ENCODE results near the gene TAS2R50. TPM values are rescaled to one million over a fixed set of nuclear protein-coding genes. Genes with fewer than 3 reads are reported as not detected.
"Not testable (repeated sequence)": the region's sequence is repeated elsewhere in the genome, so short reads cannot be mapped to it uniquely, and the experiment has no call there.

The TAS2R50 gene
- total RNA-seq = 1 to 10 TPM in 3 of 4 donors, not detected in 1; 4.1 to 7.1 (median 4.9) TPM

DNA sequence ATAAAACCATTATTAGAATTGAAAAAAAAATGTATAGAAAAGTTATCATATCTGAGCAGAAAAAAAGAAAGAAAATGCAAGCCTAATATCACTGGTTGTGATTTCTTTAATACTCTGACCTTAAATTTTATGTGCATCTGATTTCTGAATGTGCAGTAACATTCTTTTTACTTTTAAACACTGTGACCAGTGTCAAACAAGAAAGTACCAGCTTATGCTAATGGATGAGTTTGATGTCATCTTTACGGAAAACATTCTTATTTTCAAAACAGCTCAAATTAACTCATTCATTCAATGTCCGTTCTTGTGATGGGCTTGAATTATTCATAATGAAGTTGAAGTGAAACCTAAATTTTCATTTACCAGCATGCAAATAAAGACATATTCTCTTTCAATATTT is at the start of gene TAS2R50:
Gene TAS2R50 (minus strand): TSS at position 101 of the 400 bp plus-strand sequence. CDS start 52 bp downstream, at position 49.
- intact Hi-C loops (cut with DNase I; ENCODE audit: low total_unique reads) = no loop called here
- in situ Hi-C loops (cut with MboI; ENCODE audit: low pct_ligation_motif_present in 1 of 4, low pct_unique_long_range_greater_than_20kb in 1 of 4, low sequenced_read_pairs in 3 of 4) = no loop called here
- no peak for DNase-seq
- H3K9me3 ChIP-seq = peaks cover 0 to 4% of the 10 kb centered on the region in 2 donors
- H3K4me3 ChIP-seq = no peak within 1 kb of the TSS
- H3K4me1 ChIP-seq = no peaks in the 10 kb centered on the region
- H3K36me3 ChIP-seq = no peaks in the 10 kb centered on the region
- H3K27me3 ChIP-seq = no peaks in the 10 kb centered on the region
- no peak for TF ChIP-seq EP300 (IDR thresholded peaks at IDR 0.05; ENCODE audit: low read depth)
- TF ChIP-seq, protein P1, sequence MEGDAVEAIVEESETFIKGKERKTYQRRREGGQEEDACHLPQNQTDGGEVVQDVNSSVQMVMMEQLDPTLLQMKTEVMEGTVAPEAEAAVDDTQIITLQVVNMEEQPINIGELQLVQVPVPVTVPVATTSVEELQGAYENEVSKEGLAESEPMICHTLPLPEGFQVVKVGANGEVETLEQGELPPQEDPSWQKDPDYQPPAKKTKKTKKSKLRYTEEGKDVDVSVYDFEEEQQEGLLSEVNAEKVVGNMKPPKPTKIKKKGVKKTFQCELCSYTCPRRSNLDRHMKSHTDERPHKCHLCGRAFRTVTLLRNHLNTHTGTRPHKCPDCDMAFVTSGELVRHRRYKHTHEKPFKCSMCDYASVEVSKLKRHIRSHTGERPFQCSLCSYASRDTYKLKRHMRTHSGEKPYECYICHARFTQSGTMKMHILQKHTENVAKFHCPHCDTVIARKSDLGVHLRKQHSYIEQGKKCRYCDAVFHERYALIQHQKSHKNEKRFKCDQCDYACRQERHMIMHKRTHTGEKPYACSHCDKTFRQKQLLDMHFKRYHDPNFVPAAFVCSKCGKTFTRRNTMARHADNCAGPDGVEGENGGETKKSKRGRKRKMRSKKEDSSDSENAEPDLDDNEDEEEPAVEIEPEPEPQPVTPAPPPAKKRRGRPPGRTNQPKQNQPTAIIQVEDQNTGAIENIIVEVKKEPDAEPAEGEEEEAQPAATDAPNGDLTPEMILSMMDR (IDR thresholded peaks at IDR 0.05) = no peak
- TF ChIP-seq POLR2AphosphoS5 (IDR thresholded peaks at IDR 0.05) = no peak
- no peak for TF ChIP-seq POLR2A (IDR thresholded peaks at IDR 0.05)
- no peak within 1 kb of the TSS for H3K27ac ChIP-seq
- WGBS, 2 donors (ENCODE audit: low coverage in 1 of 2) = 46 to 47% methylated on average over 2 of the region's 2 CpGs

DNA sequence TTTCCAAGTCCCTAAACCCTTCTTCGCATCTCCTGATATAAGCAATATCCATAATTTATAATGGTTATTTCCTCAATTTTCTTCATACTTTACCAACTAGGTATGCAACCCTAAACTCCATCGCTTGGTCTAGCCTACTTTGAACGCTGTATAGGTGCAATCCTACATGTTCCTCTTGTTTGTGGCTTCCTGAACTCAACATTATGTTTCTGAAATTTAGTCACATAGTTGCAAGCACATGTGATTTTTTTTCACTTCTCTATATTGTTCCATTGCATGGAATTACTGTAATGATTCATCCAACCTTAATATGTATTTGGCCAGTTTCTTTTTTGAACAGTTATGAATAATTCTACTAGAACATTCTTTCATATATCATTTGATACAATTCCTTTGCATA is 47.2 kb upstream of the TAS2R50 start:
- H3K36me3 ChIP-seq; H3K9me3 ChIP-seq; H3K27me3 ChIP-seq; H3K27ac ChIP-seq; intact Hi-C loops (cut with DNase I; ENCODE audit: low total_unique reads); H3K4me3 ChIP-seq; H3K4me1 ChIP-seq; DNase-seq: not testable (repeated sequence)
- in situ Hi-C loops (cut with MboI; ENCODE audit: low pct_ligation_motif_present in 1 of 4, low pct_unique_long_range_greater_than_20kb in 1 of 4, low sequenced_read_pairs in 3 of 4) = loop anchor here in 1 of 4 donors (10.0 kb wide), 1 partner anchor 61 kb away; the partner anchor contains the start of gene TAS2R43
- 100% methylated on average over 1 of the region's 3 CpGs; no CpG with 5 or more reads in 1 of the 2 donors for WGBS, 2 donors (ENCODE audit: low coverage in 1 of 2)

- WGBS, 2 donors (ENCODE audit: low coverage in 1 of 2) = 92% methylated on average over 6 of the region's 6 CpGs; no CpG with 5 or more reads in 1 of the 2 donors
- Histone ChIP-seq H3K27ac (no peak within 1 kb of the TSS), H3K9me3 (no peaks in the 10 kb centered on the region), H3K4me3 (no peak within 1 kb of the TSS), H3K4me1 (no peaks in the 10 kb centered on the region), H3K36me3 (no peaks in the 10 kb centered on the region), H3K27me3 (no peaks in the 10 kb centered on the region)
- DNase-seq = no peak
- TF ChIP-seq POLR2AphosphoS5 (IDR thresholded peaks at IDR 0.05) (no peak), EP300 (IDR thresholded peaks at IDR 0.05; ENCODE audit: low read depth) (no peak), POLR2A (IDR thresholded peaks at IDR 0.05) (no peak)
- TF ChIP-seq, protein P1 (IDR thresholded peaks at IDR 0.05) = no peak
- intact Hi-C loops (cut with DNase I; ENCODE audit: low total_unique reads) (no loop called here), in situ Hi-C loops (cut with MboI; ENCODE audit: low pct_ligation_motif_present in 1 of 4, low pct_unique_long_range_greater_than_20kb in 1 of 4, low sequenced_read_pairs in 3 of 4) (loop anchor here in 1 of 4 donors (10.0 kb wide), 1 partner anchor 63 kb away; the partner anchor contains the start of gene TAS2R43)
Observed at GRCh38 chr12:11031307-11031706, 44.6 kb upstream of the TAS2R50 start, which contains the start of gene TAS2R31. Gene TAS2R31 (minus strand): TSS chr12:11031407. CDS start chr12:11031335, 72 bp downstream.

GRCh38 chr12:11026118-11026517 is 39.4 kb upstream of the TAS2R50 start:
- in situ Hi-C loops (cut with MboI; ENCODE audit: low pct_ligation_motif_present in 1 of 4, low pct_unique_long_range_greater_than_20kb in 1 of 4, low sequenced_read_pairs in 3 of 4) = no loop called here
- Histone ChIP-seq H3K36me3 (no peaks in the 10 kb centered on the region), H3K27me3 (no peaks in the 10 kb centered on the region), H3K4me1 (no peaks in the 10 kb centered on the region), H3K4me3 (no peak overlapping the region), H3K27ac (no peak overlapping the region), H3K9me3 (no peaks in the 10 kb centered on the region)
- intact Hi-C loops (cut with DNase I; ENCODE audit: low total_unique reads) = no loop called here
- TF ChIP-seq POLR2AphosphoS5 (IDR thresholded peaks at IDR 0.05) = no peak
- no peak for TF ChIP-seq POLR2A (IDR thresholded peaks at IDR 0.05)
- no peak for TF ChIP-seq EP300 (IDR thresholded peaks at IDR 0.05; ENCODE audit: low read depth)
- TF ChIP-seq, protein P1 (IDR thresholded peaks at IDR 0.05) = no peak
- WGBS, 2 donors (ENCODE audit: low coverage in 1 of 2) = 91 to 100% methylated on average over 2 to 6 of the region's 6 CpGs
- no peak for DNase-seq

- 85 to 100% methylated on average over 1 to 2 of the region's 2 CpGs for WGBS, 2 donors (ENCODE audit: low coverage in 1 of 2)
- intact Hi-C loops (cut with DNase I; ENCODE audit: low total_unique reads) = no loop called here
- no peaks in the 10 kb centered on the region for H3K36me3 ChIP-seq
- in situ Hi-C loops (cut with MboI; ENCODE audit: low pct_ligation_motif_present in 1 of 4, low pct_unique_long_range_greater_than_20kb in 1 of 4, low sequenced_read_pairs in 3 of 4) = no loop called here
- no peak overlapping the region for H3K4me3 ChIP-seq
- no peak for DNase-seq
- H3K4me1 ChIP-seq = no peaks in the 10 kb centered on the region
- H3K27me3 ChIP-seq = no peaks in the 10 kb centered on the region
- no peak overlapping the region for H3K27ac ChIP-seq
- no peaks in the 10 kb centered on the region for H3K9me3 ChIP-seq
- TF ChIP-seq POLR2A (IDR thresholded peaks at IDR 0.05) = no peak
Observed at GRCh38 chr12:11023387-11023786, 36.7 kb upstream of the TAS2R50 start.
